ENCODE results near the gene HEXD.

Gene HEXD

DNA sequence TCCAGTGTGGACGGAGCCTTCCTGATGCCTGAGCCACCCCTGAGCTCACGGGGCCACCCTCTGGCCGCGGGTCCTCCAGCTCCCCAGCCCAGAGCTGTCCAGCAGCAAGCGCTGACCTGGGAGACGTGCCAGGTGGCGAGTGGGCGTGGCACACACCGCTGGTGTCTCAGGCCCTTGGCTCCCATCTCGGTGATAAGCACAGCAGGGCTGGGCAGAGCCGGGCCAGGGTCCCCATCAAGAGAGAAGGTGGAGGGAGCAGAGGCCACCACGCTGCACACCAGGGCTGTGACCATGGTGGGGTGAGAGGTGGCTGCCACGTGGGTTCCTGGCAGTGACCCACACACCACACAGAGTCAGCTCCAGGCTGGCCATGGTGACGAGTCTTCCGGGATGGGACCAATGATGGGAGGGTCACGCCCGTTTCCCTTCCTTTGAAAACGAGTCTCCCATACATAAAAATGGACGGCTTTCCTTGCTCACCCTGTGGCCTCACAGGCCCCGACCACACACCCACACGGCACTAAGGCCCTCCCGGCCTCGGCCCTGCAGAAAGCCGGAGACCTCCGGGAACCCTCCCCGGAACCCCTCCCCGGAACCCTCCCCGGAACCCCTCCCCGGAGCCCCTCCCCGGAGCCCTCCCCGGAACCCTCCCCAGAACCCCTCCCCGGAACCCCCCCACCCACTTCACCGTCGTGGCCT, 29.8 kb upstream of the HEXD start:
- TF ChIP-seq FOXP2 (optimal IDR thresholded peaks at IDR 0.05; ENCODE audit: borderline replicate concordance, extremely low read depth, extremely low read length, insufficient read depth), result no peak
- TF ChIP-seq, protein P1, sequence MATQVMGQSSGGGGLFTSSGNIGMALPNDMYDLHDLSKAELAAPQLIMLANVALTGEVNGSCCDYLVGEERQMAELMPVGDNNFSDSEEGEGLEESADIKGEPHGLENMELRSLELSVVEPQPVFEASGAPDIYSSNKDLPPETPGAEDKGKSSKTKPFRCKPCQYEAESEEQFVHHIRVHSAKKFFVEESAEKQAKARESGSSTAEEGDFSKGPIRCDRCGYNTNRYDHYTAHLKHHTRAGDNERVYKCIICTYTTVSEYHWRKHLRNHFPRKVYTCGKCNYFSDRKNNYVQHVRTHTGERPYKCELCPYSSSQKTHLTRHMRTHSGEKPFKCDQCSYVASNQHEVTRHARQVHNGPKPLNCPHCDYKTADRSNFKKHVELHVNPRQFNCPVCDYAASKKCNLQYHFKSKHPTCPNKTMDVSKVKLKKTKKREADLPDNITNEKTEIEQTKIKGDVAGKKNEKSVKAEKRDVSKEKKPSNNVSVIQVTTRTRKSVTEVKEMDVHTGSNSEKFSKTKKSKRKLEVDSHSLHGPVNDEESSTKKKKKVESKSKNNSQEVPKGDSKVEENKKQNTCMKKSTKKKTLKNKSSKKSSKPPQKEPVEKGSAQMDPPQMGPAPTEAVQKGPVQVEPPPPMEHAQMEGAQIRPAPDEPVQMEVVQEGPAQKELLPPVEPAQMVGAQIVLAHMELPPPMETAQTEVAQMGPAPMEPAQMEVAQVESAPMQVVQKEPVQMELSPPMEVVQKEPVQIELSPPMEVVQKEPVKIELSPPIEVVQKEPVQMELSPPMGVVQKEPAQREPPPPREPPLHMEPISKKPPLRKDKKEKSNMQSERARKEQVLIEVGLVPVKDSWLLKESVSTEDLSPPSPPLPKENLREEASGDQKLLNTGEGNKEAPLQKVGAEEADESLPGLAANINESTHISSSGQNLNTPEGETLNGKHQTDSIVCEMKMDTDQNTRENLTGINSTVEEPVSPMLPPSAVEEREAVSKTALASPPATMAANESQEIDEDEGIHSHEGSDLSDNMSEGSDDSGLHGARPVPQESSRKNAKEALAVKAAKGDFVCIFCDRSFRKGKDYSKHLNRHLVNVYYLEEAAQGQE (IDR thresholded peaks at IDR 0.05; ENCODE audit: insufficient read depth in 1 of 2, low read depth in 2 of 2, low read length in 2 of 2), result peak; percentile 80 to 89

- no peak for TF ChIP-seq POLR2AphosphoS5 (IDR thresholded peaks at IDR 0.05; ENCODE audit: low read depth, low read length)
- no peak for TF ChIP-seq SIN3A (IDR thresholded peaks at IDR 0.05; ENCODE audit: borderline replicate concordance, insufficient read depth, low read length)
- TF ChIP-seq, protein P1 (IDR thresholded peaks at IDR 0.05; ENCODE audit: insufficient read depth in 1 of 2, low read depth in 2 of 2, low read length in 2 of 2), result no peak
- TF ChIP-seq FOXP2 (optimal IDR thresholded peaks at IDR 0.05; ENCODE audit: borderline replicate concordance, extremely low read depth, extremely low read length, insufficient read depth), result no peak
- TF ChIP-seq TAF1 (IDR thresholded peaks at IDR 0.05; ENCODE audit: borderline replicate concordance, insufficient read depth, low read length), result no peak
Observed at GRCh38 chr17:82388922-82389283, 29.2 kb upstream of the HEXD start.

- no peak for TF ChIP-seq SIN3A (IDR thresholded peaks at IDR 0.05; ENCODE audit: borderline replicate concordance, insufficient read depth, low read length)
- no peak for TF ChIP-seq TAF1 (IDR thresholded peaks at IDR 0.05; ENCODE audit: borderline replicate concordance, insufficient read depth, low read length)
- TF ChIP-seq, protein P1 (IDR thresholded peaks at IDR 0.05; ENCODE audit: insufficient read depth in 1 of 2, low read depth in 2 of 2, low read length in 2 of 2), result no peak
- TF ChIP-seq POLR2AphosphoS5 (IDR thresholded peaks at IDR 0.05; ENCODE audit: low read depth, low read length), result no peak
- TF ChIP-seq FOXP2 (optimal IDR thresholded peaks at IDR 0.05; ENCODE audit: borderline replicate concordance, extremely low read depth, extremely low read length, insufficient read depth), result no peak
Observed at GRCh38 chr17:82389379-82389778, 28.8 kb upstream of the HEXD start.

DNA sequence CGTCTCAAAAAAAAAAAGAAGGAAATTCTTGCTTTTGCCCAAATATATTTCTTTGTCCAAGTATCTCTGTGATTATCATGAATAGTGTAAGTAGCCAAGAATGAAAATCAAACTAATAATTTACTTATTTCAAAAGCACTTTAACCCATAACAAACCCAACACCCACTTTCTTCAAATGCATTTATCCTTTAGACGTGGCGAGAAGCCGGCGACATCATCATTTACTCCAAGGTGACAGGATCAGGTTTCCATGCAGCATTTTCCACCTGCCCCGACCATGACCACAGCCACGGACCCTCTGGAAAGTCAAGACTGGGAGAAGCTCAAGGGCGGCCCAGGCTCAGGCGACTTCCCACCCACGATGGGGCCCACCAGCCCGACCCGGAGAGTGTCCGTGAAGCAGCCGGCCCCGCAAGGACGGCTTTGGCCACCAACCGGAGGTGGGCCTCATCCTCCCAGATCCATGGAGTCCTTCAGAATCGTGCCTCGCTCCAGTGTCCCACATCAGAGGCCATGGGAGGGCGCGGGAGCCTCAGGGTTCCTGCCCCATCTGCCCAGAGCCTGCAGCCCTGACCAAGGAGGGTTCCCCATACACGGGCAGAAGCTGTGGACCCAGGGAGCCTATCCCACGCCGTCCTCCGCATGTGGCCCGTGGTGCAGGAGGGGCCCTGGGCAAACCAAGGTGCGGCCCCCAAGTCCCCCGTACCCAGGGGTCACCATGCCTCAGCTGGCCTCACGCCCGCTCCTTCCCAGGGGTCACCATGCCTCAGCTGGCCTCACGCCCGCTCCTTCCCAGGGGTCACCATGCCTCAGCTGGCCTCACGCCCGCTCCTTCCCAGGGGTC, 27.9 kb upstream of the HEXD start:
- TF ChIP-seq, protein P1 (IDR thresholded peaks at IDR 0.05; ENCODE audit: insufficient read depth in 1 of 2, low read depth in 2 of 2, low read length in 2 of 2), result no peak
- no peak for TF ChIP-seq SIN3A (IDR thresholded peaks at IDR 0.05; ENCODE audit: borderline replicate concordance, insufficient read depth, low read length)
- TF ChIP-seq TAF1 (IDR thresholded peaks at IDR 0.05; ENCODE audit: borderline replicate concordance, insufficient read depth, low read length), result no peak
- no peak for TF ChIP-seq POLR2AphosphoS5 (IDR thresholded peaks at IDR 0.05; ENCODE audit: low read depth, low read length)
- no peak for TF ChIP-seq FOXP2 (optimal IDR thresholded peaks at IDR 0.05; ENCODE audit: borderline replicate concordance, extremely low read depth, extremely low read length, insufficient read depth)
